Measurements from ENCODE around the gene PAPSS1. TPM values are rescaled to one million over a fixed set of nuclear protein-coding genes. Genes with fewer than 3 reads are reported as not detected.

Gene PAPSS1
- total and polyA plus RNA-seq, 2 experiments from 2014 or later = 72.0 to 85.8 TPM

GRCh38 chr4:107682306-107682705 is 37.7 kb downstream of the PAPSS1 start:
- H3K4me1 ChIP-seq (ENCODE audit: insufficient read depth) = 0 out of 2 replicates have a peak, but pooled peaks cover 4% of the 10 kb centered on the region
- Mint-ChIP-seq H3K27ac (no peak overlapping the region), H3K27me3 (ENCODE audit: insufficient read depth, low read depth, poor library complexity) (no peaks in the 10 kb centered on the region), H3K4me1 (no peaks in the 10 kb centered on the region; the same call in 1 of the 3 replicates), H3K9me3 (no peaks in the 10 kb centered on the region), H3K36me3 (ENCODE audit: low read depth) (peaks cover 39% of the 10 kb centered on the region), H3K4me3 (no peak overlapping the region)
- no peak overlapping the region for H3K4me3 ChIP-seq
- H3K27me3 ChIP-seq (ENCODE audit: insufficient read depth) = no peaks in the 10 kb centered on the region
- TF ChIP-seq JUNB (IDR thresholded peaks at IDR 0.05; ENCODE audit: unreplicated experiment) = no peak
- TF ChIP-seq STAT1 (IDR thresholded peaks at IDR 0.05; ENCODE audit: unreplicated experiment) = no peak
- TF ChIP-seq ZNF331 (CRISPR knock-in tag; IDR thresholded peaks at IDR 0.05; ENCODE audit: low read depth) = no peak
- no peak for TF ChIP-seq POLR2AphosphoS5 (IDR thresholded peaks at IDR 0.05; ENCODE audit: low read depth)
- no peak for TF ChIP-seq EZH2phosphoT487 (IDR thresholded peaks at IDR 0.05; ENCODE audit: unreplicated experiment)
- TF ChIP-seq NANOG (IDR thresholded peaks at IDR 0.05; ENCODE audit: borderline replicate concordance) = no peak
- TF ChIP-seq, protein P1, sequence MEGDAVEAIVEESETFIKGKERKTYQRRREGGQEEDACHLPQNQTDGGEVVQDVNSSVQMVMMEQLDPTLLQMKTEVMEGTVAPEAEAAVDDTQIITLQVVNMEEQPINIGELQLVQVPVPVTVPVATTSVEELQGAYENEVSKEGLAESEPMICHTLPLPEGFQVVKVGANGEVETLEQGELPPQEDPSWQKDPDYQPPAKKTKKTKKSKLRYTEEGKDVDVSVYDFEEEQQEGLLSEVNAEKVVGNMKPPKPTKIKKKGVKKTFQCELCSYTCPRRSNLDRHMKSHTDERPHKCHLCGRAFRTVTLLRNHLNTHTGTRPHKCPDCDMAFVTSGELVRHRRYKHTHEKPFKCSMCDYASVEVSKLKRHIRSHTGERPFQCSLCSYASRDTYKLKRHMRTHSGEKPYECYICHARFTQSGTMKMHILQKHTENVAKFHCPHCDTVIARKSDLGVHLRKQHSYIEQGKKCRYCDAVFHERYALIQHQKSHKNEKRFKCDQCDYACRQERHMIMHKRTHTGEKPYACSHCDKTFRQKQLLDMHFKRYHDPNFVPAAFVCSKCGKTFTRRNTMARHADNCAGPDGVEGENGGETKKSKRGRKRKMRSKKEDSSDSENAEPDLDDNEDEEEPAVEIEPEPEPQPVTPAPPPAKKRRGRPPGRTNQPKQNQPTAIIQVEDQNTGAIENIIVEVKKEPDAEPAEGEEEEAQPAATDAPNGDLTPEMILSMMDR (conservative IDR thresholded peaks at IDR 0.05; ENCODE audit: low read depth in 2 of 2) = no peak
- TF ChIP-seq EZH2 (IDR thresholded peaks at IDR 0.05; ENCODE audit: low read depth, unreplicated experiment) = no peak
- no peak for TF ChIP-seq REST (IDR thresholded peaks at IDR 0.05; ENCODE audit: unreplicated experiment)
- TF ChIP-seq, protein P2, sequence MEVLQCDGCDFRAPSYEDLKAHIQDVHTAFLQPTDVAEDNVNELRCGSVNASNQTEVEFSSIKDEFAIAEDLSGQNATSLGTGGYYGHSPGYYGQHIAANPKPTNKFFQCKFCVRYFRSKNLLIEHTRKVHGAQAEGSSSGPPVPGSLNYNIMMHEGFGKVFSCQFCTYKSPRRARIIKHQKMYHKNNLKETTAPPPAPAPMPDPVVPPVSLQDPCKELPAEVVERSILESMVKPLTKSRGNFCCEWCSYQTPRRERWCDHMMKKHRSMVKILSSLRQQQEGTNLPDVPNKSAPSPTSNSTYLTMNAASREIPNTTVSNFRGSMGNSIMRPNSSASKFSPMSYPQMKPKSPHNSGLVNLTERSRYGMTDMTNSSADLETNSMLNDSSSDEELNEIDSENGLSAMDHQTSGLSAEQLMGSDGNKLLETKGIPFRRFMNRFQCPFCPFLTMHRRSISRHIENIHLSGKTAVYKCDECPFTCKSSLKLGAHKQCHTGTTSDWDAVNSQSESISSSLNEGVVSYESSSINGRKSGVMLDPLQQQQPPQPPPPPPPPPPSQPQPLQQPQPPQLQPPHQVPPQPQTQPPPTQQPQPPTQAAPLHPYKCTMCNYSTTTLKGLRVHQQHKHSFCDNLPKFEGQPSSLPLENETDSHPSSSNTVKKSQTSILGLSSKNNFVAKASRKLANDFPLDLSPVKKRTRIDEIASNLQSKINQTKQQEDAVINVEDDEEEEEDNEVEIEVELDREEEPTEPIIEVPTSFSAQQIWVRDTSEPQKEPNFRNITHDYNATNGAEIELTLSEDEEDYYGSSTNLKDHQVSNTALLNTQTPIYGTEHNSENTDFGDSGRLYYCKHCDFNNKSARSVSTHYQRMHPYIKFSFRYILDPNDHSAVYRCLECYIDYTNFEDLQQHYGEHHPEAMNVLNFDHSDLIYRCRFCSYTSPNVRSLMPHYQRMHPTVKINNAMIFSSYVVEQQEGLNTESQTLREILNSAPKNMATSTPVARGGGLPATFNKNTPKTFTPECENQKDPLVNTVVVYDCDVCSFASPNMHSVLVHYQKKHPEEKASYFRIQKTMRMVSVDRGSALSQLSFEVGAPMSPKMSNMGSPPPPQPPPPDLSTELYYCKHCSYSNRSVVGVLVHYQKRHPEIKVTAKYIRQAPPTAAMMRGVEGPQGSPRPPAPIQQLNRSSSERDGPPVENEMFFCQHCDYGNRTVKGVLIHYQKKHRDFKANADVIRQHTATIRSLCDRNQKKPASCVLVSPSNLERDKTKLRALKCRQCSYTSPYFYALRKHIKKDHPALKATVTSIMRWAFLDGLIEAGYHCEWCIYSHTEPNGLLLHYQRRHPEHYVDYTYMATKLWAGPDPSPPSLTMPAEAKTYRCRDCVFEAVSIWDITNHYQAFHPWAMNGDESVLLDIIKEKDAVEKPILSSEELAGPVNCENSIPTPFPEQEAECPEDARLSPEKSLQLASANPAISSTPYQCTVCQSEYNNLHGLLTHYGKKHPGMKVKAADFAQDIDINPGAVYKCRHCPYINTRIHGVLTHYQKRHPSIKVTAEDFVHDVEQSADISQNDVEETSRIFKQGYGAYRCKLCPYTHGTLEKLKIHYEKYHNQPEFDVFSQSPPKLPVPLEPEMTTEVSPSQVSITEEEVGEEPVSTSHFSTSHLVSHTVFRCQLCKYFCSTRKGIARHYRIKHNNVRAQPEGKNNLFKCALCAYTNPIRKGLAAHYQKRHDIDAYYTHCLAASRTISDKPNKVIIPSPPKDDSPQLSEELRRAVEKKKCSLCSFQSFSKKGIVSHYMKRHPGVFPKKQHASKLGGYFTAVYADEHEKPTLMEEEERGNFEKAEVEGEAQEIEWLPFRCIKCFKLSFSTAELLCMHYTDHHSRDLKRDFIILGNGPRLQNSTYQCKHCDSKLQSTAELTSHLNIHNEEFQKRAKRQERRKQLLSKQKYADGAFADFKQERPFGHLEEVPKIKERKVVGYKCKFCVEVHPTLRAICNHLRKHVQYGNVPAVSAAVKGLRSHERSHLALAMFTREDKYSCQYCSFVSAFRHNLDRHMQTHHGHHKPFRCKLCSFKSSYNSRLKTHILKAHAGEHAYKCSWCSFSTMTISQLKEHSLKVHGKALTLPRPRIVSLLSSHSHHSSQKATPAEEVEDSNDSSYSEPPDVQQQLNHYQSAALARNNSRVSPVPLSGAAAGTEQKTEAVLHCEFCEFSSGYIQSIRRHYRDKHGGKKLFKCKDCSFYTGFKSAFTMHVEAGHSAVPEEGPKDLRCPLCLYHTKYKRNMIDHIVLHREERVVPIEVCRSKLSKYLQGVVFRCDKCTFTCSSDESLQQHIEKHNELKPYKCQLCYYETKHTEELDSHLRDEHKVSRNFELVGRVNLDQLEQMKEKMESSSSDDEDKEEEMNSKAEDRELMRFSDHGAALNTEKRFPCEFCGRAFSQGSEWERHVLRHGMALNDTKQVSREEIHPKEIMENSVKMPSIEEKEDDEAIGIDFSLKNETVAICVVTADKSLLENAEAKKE (CRISPR knock-in tag; IDR thresholded peaks at IDR 0.05) = no peak
- H4K20me1 ChIP-seq (replicated peaks; ENCODE audit: insufficient read depth) = no peaks in the 10 kb centered on the region; the same call in 1 of the 2 replicates
- ATAC-seq (no peak), DNase-seq (ENCODE audit: low spot score) (no peak)
- no peaks in the 10 kb centered on the region for H3K36me3 ChIP-seq (ENCODE audit: insufficient read depth)
- no peak overlapping the region for H3K27ac ChIP-seq (ENCODE audit: low read depth)
- 0 out of 2 replicates have a peak, but pooled peaks cover 3% of the 10 kb centered on the region for H3K79me2 ChIP-seq (replicated peaks; ENCODE audit: insufficient read depth)
- H2AFZ ChIP-seq = no peak overlapping the region
- no peak overlapping the region for H3K4me2 ChIP-seq
- 0 out of 2 replicates have a peak, but pooled peaks cover 8% of the 10 kb centered on the region for H3K9me2 ChIP-seq (ENCODE audit: insufficient read depth)
- no peaks in the 10 kb centered on the region for H3F3A ChIP-seq (replicated peaks; ENCODE audit: low read depth)
